Mucosa of stomach (tissue), 1 donor: ENCODE measurements around the gene STK11.

ENCODE experiments used
- H3K27me3 ChIP-seq: one replicate; pipeline ENCODE4 v1.7.0; 2013; ENCODE audit warnings: mild to moderate bottlenecking, low read length; ENCODE audit not compliant: control insufficient read depth, insufficient read depth
- H3K36me3 ChIP-seq: one replicate; pipeline ENCODE4 v1.7.0; 2013; ENCODE audit warnings: low read length; ENCODE audit not compliant: control insufficient read depth, insufficient read depth
- H3K4me1 ChIP-seq: one replicate; pipeline ENCODE4 v1.7.0; 2013; ENCODE audit warnings: mild to moderate bottlenecking, low read length; ENCODE audit not compliant: control insufficient read depth, insufficient read depth
- H3K4me3 ChIP-seq: one replicate; pipeline ENCODE4 v1.7.0; 2013; ENCODE audit warnings: low read length
- H3K9ac ChIP-seq: one replicate; pipeline ENCODE4 v1.7.0; 2013; ENCODE audit warnings: mild to moderate bottlenecking, low read length, moderate library complexity
- H3K9me3 ChIP-seq: one replicate; pipeline ENCODE4 v1.7.0; 2013; ENCODE audit warnings: mild to moderate bottlenecking, low read length, moderate library complexity; ENCODE audit not compliant: control insufficient read depth
- donor health status: Pancreatic carcinoma.

Gene STK11

DNA sequence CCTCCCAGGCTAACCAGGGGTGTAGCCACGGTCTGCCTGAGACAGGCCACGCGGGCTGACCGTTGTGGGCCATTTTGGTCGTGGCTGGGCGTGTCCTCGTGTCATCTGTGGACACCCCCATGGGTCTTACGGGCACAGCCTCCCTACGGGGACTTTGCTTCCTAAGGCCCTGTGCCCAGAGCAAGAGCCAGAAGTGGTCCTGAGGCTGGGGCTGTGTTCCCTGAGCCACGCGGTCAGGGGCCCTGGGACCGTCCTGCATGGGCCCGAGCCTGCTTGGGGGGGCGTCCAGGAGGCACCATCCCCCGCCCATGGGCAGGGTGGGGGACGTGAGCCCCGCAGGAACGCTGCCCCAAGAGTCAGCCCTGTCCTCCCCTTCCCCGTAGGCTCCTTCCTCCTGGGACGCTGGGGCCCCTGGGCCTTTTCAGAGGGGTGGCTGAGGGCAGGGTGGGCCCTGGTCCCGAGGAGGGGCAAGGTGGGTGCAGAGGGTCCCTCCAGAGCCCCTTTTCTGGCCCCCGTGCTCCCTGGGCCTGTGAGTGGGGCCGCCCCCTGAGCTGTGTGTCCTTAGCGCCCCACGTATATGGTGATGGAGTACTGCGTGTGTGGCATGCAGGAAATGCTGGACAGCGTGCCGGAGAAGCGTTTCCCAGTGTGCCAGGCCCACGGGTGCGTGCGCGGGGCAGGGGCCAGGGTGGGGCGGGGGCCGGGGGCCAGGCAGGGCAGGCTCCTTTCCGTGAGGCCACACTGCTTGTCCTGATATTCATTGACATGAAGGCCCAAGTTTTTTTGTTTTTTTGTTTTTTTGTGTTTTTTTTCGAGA is 13.4 kb downstream of the STK11 start:
- Histone ChIP-seq H3K9me3 (no peaks in the 10 kb centered on the region), H3K27me3 (no peaks in the 10 kb centered on the region), H3K4me1 (peaks cover 26% of the 10 kb centered on the region), H3K4me3 (no peak overlapping the region), H3K9ac (no peak overlapping the region), H3K36me3 (peaks cover 7% of the 10 kb centered on the region)

DNA sequence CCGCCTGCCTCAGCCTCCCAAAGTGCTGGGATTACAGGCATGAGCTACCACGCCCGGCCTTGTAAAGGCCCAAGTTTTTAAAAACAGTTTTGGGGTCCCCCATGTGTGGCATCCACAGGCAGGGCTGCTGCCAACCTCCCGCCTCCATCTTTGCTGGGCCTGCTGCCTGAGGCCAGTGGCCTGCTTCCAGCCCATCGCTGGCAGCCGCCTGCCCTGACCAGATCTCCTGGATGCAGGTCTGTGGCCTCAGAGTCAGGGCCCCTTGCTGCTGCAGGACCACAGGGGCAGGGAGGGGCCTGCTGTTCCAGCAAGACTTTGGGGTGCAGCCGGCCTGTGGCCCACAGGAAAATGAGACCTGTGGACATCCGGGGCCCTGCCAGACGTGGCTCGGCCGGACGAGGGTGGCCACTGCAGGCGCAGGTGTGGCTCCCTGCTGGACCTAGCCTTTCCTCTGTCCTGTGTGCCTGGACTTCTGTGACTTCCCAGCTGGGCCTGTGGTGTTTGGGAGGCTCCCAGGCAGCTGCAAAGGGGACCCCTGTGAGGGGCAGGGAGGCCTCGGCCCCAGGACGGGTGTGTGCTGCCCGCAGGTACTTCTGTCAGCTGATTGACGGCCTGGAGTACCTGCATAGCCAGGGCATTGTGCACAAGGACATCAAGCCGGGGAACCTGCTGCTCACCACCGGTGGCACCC is 14.4 kb downstream of the STK11 start:
- Histone ChIP-seq H3K27me3 (no peaks in the 10 kb centered on the region), H3K4me3 (no peak overlapping the region), H3K9ac (no peak overlapping the region), H3K4me1 (peaks cover 17% of the 10 kb centered on the region), H3K9me3 (no peaks in the 10 kb centered on the region), H3K36me3 (peaks cover 7% of the 10 kb centered on the region)

DNA sequence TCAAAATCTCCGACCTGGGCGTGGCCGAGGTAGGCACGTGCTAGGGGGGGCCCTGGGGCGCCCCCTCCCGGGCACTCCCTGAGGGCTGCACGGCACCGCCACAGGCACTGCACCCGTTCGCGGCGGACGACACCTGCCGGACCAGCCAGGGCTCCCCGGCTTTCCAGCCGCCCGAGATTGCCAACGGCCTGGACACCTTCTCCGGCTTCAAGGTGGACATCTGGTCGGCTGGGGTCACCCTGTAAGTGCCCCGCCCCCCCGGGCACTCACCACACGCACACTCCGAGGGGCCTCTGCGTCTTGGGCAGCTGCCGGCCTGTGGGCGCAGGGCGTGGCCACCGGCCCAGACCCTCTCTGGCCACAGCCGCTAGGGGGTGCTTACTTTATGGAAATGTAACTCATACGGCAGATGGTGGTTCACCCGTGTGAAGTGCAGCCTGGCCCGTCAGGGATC is 14.9 kb downstream of the STK11 start:
- no peak overlapping the region for H3K4me3 ChIP-seq
- H3K36me3 ChIP-seq: peaks cover 7% of the 10 kb centered on the region
- peaks cover 11% of the 10 kb centered on the region for H3K4me1 ChIP-seq
- H3K9ac ChIP-seq: no peak overlapping the region
- no peaks in the 10 kb centered on the region for H3K9me3 ChIP-seq
- H3K27me3 ChIP-seq: no peaks in the 10 kb centered on the region

DNA sequence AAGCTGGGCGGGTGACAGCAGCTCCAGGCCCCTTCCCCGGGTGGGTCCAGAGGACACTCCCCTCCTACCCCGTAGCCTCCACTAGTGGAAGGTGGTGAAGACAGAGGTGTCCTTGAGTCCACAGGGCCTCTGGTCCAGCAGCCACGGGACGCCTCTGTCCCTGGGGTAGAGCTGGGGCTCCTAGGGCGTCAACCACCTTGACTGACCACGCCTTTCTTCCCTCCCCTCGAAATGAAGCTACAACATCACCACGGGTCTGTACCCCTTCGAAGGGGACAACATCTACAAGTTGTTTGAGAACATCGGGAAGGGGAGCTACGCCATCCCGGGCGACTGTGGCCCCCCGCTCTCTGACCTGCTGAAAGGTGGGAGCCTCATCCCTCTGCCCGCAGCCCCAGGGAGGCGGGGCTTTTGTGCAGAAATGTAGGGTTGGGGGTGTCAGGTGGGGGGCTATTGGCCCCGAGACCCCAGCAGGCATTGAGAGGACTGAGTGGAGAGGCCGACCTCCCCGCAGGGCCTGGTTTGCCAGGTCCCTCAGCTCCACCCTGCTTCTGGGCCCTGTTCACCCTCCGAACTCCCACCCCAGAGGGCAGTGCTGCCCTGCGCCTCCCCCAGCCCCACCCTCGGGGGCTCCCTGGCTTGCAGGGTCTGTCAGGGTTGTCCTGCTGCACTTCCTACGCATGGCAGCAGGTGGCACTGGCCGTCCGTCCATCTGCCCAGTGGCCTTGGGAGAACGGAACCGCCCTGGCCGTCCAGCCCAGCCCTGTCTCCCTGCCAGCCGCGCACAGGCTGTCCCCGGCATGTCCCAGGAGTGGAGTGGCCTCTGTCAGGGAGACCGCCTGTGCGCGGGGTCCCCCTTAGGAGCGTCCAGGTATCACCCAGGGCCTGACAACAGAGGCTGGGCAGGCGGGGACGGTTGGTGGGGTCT is 15.7 kb downstream of the STK11 start:
- Histone ChIP-seq H3K4me1 (peaks cover 11% of the 10 kb centered on the region), H3K27me3 (no peaks in the 10 kb centered on the region), H3K36me3 (peaks cover 7% of the 10 kb centered on the region), H3K4me3 (no peak overlapping the region), H3K9ac (no peak overlapping the region), H3K9me3 (no peaks in the 10 kb centered on the region)

DNA sequence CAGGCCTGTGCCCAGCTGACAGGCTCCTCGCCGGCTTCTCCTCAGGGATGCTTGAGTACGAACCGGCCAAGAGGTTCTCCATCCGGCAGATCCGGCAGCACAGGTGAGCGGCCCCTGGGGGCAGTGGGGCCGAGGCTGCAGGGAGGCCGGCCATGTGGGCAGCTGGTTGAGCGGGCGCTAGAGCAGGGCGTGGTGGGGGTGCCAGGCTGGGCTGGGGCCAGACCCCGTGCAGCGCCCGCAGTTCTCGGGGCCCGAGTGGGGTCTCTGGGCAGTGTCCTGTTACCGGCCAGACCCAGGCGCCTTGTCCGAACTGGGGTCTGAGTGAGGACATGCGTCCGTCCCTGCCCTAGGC is 16.3 kb downstream of the STK11 start:
- H3K9ac ChIP-seq: no peak overlapping the region
- H3K4me1 ChIP-seq: peaks cover 8% of the 10 kb centered on the region
- no peaks in the 10 kb centered on the region for H3K27me3 ChIP-seq
- no peaks in the 10 kb centered on the region for H3K9me3 ChIP-seq
- H3K4me3 ChIP-seq: no peak overlapping the region
- H3K36me3 ChIP-seq: peaks cover 7% of the 10 kb centered on the region

DNA sequence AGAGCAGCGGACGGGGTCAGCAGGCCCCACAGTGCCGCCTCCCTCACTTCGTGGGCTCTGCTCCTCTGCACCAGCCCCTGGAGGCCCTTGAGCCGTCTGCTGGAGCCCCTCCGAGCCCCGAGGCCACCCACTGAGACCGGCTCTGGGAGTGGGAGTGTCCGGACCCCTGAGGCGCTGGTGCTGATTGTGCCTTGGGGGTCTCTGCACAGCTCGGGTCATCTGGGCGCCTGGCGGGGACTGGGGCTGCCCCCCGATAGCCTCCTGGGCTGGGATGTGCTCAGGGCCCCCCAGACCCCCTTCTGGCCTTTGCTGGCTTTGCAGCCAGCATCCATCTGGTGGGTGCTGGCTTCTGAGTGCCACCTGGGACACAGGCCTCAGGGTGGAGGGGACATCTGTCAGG is 16.8 kb downstream of the STK11 start:
- Histone ChIP-seq H3K9ac (no peak overlapping the region), H3K36me3 (peaks cover 7% of the 10 kb centered on the region), H3K4me3 (no peak overlapping the region), H3K4me1 (peaks cover 3% of the 10 kb centered on the region), H3K9me3 (no peaks in the 10 kb centered on the region), H3K27me3 (no peaks in the 10 kb centered on the region)

DNA sequence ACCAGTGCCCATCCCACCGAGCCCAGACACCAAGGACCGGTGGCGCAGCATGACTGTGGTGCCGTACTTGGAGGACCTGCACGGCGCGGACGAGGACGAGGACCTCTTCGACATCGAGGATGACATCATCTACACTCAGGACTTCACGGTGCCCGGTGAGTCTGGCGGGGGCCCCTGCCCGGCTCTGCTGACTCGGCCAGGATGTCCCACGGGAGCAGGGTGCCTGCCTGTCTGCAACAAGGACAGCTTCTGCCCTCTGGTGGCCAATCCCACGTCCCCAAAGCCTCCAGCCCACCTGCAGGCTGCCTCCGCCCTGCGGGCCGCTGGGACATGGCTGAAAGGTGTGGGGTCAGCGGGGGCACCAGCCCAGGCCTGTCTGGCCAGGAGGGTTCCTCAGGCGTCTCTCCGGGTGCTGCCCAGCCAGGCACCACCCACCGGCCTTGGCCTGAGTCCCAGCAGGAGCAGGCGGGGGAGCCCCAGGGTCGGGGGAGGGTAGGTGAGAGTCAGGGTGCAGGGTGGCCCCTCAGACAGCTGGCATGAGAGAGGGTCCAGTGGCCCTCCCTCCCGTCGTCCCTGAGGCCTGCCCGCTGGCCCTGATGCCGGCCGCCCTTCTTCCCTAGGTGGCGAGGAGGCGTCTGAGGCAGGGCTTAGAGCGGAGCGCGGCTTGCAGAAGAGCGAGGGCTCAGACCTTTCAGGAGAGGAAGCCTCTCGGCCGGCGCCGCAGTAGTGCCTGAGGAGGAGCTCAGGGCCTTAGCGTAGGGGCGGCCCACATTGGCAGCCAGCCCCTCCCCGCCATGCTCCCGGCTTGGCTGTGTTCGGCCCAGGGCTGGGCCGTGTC is 17.7 kb downstream of the STK11 start:
- H3K9ac ChIP-seq: no peak overlapping the region
- peaks cover 7% of the 10 kb centered on the region for H3K36me3 ChIP-seq

DNA sequence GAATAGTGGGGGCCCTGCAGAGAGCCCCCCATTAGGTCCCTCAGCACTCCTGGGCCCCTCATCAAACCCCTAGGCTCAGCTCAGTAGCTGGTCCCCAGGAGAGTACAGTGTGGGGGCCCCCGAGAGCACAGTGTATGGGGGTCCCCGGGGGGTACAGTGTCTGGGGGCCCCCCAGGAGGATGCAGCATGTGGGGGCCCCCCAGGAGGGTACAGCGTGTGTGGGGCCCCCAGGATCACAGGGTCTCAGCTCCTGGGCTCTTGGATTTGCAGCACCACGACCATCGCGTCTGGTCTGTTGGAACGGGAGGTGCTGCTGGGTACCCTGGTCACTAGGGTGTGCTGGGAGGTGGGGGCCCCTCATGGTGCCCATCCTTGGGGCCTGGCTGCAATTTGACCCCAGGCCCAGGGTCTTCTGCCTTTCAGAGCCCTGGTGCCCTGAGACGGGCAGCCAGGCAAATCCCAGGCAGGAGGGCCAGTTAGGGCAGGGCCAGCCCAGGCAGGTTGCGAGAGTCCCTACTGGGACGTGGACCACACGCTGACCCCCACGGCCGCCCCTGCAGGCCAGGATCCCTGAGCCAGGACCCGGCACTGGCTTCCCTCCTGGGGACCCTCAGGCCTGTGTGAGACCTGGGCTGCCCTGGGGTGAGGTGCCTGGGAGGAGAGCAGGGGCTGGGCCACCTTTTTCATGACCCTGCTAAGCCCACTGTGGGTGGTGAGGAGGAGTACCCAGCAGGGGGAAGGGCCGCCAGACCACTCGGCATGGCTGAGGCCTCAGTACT is 18.7 kb downstream of the STK11 start:
- peaks cover 3% of the 10 kb centered on the region for H3K4me1 ChIP-seq
- H3K9ac ChIP-seq: no peak overlapping the region
- H3K36me3 ChIP-seq: peaks cover 7% of the 10 kb centered on the region
- no peaks in the 10 kb centered on the region for H3K9me3 ChIP-seq
- no peak overlapping the region for H3K4me3 ChIP-seq
- no peaks in the 10 kb centered on the region for H3K27me3 ChIP-seq

More for the DNA sequence above, 17.7 kb downstream of the STK11 start:
- H3K4me1 ChIP-seq: peaks cover 3% of the 10 kb centered on the region
- H3K9me3 ChIP-seq: no peaks in the 10 kb centered on the region
- H3K4me3 ChIP-seq: no peak overlapping the region
- no peaks in the 10 kb centered on the region for H3K27me3 ChIP-seq

DNA sequence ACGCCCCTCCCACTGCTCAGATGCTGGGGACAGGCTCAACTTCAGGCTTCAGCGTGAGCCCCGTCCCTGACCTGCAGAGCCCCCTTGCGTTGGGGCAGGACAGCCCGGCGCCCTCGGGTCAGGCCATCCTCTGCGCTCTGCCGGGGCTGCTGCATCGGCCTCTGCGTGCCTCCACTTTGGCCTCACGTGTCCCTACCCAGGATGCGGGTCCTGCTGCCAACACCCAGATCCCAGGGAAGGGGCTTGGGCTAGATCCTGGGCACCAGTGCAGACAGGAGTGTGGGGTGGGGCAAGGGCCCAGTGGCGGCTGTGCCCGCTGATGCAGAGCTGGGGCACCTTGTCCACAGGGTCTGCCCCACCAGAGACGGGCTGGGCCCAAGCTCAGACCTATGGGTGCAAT is 19.3 kb downstream of the STK11 start:
- Histone ChIP-seq H3K36me3 (peaks cover 7% of the 10 kb centered on the region), H3K27me3 (no peaks in the 10 kb centered on the region), H3K9me3 (no peaks in the 10 kb centered on the region), H3K4me3 (no peak overlapping the region), H3K9ac (no peak overlapping the region), H3K4me1 (peaks cover 3% of the 10 kb centered on the region)

DNA sequence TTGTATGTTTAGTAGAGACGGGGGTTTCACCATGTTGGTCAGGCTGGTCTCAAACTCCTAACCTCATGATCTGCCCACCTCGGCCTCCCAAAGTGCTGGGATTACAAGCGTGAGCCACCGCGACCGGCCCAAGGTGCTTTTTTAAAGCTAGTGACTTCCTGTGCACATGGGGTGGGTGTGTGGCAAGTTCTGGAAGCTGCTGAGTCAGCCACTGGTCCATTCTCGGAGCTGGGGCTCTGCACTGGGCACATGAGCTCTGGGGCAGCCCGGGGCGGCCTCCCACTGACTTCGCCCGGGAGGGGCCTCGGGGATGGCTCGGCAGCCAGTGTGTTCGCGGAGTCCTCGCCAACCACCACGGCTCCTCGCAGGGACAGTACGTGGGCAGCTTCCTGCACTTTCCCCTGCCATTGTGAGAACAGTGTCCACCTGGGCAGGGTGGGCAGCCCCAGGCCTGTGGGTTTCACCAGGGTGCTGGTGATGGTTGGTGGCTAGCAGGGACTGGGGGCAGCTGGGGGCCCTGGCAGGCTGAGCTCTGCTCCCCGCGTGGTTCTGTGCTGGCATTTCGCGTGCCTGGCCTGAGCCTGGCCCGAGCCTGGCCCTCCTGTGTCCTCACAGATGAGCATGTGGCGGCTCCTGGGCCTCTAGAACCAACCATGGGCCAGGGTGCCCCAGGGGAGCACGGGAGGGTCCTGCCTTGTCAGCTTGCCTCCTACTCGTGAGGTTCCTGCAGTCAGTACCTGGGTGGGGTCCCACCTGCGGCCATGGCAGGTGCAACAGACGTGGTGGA is 20.1 kb downstream of the STK11 start:
- H3K36me3 ChIP-seq: peaks cover 7% of the 10 kb centered on the region
- H3K9ac ChIP-seq: no peak overlapping the region
- H3K27me3 ChIP-seq: no peaks in the 10 kb centered on the region
- peaks cover 3% of the 10 kb centered on the region for H3K4me1 ChIP-seq
- H3K4me3 ChIP-seq: no peak overlapping the region
- no peaks in the 10 kb centered on the region for H3K9me3 ChIP-seq
